ENCODE results near the gene ELAVL1.

The ELAVL1 gene

DNA sequence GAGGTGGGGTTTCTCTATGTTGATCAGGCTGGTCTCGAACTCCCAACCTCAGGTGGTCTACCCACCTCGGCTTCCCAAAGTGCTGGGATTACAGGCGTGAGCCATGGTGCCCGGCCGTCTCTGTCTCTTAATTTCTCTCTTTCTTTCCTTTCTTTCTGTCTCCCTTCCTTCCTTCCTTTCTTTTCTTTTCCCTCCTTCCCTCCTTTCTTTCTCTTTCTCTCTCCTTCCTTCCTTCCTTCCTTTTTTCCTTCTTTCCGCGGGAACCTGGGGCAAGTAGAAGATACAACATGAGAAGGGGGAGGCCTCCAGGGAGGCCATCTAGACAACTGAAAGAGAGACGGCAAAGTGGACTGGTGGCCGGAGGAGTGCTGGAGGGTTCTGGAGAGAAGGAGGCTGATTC, 15.2 kb upstream of the ELAVL1 start:
- no peak for DNase-seq

GRCh38 chr19:8017808-8018207, 12.4 kb upstream of the ELAVL1 start:
- peak; percentile 45 for DNase-seq

DNA sequence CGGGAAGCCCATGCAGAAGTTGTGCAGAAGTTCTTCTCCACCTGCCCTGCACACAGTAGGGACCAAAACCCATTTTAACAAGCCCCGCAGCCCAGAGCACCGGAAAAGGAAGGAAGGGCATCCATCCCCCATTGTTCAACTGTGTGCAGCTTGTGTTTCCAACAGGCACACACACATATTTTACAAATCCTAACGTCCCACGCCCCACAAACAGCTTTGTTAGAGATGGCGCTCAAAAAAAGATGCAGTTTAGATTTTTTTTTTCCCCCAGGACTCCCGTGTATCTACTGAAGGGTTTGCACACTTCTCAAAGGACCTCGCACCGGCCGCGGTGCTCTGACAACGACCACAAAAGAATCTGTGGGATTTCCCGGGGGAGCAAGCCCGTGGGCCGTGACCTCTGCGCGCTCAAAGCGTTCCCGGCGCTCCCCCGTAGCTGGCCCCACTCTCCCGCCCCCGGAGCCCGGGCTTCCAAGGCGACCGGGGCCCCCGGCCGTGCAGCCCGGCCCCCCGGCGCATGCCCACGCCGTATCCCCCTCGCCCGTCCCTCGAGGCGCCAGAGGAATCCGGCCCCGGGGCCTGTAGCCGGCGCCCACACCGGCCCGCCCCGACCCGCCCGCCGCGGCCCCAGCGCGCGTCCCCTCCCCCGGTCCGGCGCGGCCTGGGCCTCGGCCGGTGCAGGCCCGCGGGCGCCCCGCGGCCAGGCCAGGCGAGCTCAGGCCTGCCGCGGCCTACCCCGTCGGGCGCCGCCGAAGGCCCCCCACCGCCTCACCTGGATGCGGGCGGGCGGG, 523 bp downstream of the ELAVL1 start:
- peak; percentile 8 for DNase-seq

- no peak for DNase-seq
Measured at GRCh38 chr19:8004001-8004400, 1.4 kb downstream of the ELAVL1 start.

GRCh38 chr19:8001995-8002849, 3.2 kb downstream of the ELAVL1 start:
- peak; percentile 78 for DNase-seq

- DNase-seq: no peak
Measured at GRCh38 chr19:8001651-8001994, 3.8 kb downstream of the ELAVL1 start.

GRCh38 chr19:8000298-8001038, 5.0 kb downstream of the ELAVL1 start:
- DNase-seq: no peak

- no peak for DNase-seq
Measured at GRCh38 chr19:7999376-7999775, 6.1 kb downstream of the ELAVL1 start.

GRCh38 chr19:7997809-7998480, 7.5 kb downstream of the ELAVL1 start:
- DNase-seq: no peak

GRCh38 chr19:7996883-7997282, 8.6 kb downstream of the ELAVL1 start:
- DNase-seq: no peak

GRCh38 chr19:7995810-7996158, 9.7 kb downstream of the ELAVL1 start:
- DNase-seq: no peak

GRCh38 chr19:7994928-7995809, 10.3 kb downstream of the ELAVL1 start:
- no peak for DNase-seq

- no peak for DNase-seq
Measured at GRCh38 chr19:7994114-7994513, 11.3 kb downstream of the ELAVL1 start.

DNA sequence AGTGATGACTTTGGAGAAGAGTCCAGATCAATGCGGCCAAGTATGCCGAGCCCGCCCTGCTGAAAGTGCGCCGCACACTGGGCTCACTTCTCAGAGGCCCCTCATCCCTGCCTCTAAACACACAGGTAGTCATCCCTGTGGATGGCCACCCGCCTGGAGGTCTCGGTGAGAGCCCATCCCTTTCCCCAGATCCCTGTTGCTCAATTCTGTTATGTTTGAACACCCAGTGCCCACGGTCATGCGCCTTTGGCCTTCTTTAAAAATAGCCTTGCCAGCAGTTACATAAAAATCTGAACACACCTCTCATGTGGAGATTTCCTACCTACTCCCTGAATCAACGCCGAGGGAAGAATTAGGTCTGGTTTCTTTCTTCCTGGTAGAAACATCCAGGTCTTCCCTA, 11.9 kb downstream of the ELAVL1 start:
- DNase-seq: no peak

DNA sequence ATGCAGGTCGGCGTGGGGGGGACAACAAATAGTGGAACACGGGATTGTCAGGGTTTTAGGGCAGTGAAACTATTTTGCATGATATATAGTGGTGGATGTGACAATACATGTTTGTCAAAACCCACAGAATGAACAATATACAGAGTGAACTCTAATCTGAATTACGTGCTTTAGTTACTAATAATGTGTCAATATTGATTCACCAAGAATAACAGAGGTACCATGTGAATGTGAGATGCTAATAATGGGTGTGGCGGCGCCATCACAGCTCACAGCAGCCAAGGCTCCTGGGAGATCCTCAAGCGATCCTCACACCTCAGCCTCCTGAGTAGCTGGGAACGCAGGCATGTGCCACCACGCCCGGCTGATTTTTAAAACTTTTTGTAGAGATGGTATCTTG, 12.9 kb downstream of the ELAVL1 start:
- DNase-seq: no peak

DNA sequence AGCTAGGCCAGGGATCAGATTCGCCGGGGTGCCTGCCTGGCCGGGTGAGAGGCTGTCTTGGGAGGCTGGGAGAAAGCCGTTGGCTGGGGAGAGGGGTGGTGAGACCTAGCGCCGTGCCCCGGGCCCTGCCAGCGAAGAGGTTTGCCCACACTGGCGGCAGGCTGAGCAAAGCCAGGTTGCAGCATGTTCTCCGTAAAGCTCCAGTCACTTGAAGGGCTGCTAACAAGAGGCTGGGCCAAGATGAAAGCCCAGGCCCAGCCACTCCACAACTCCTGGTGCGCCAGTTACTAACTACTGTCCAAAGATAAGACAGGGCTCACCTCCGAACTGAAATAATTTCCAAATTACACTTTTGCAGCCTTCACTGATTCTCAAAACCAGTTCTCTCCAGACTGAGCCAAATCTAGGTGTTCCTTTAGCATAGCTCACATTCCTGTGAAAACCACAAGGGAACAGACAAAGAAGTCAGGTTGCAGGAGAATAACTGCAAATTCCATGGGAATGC, 16.3 kb downstream of the ELAVL1 start:
- no peak for DNase-seq

- no peak for DNase-seq
Measured at GRCh38 chr19:7988307-7988706, 17.1 kb downstream of the ELAVL1 start.

DNA sequence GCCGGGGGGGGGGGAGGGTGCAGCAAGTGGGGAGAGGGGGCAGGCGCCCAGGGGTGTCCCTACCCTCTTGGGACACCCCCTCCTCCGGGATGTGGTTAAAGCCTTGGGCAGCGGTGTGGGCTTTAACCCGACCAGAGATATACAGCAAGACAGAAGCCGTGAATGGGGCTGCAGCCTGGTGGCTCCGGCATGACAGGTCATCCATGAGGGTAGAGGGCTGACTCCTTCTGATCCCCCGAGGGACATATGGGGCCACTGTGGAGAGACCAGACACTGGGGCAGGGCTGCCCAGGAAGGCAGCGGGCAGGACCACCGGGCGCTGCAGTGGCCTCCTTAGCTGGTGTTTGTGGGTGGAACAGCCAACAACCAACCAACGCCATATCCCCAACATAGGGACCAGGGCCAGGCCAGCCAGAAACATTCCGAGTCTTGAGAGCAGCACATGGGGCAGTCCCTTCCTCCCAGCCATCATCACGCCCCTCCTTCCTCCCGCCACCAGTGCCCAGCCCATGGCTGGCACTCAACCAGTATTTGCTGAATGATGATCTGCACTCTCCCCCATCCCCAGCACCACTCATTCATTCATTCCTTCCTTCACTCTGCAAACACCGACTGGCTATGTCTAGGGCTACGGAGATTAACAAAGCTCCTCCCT, 18.2 kb downstream of the ELAVL1 start:
- no peak for DNase-seq

- DNase-seq: no peak
Measured at GRCh38 chr19:7986321-7987113, 18.9 kb downstream of the ELAVL1 start.

DNA sequence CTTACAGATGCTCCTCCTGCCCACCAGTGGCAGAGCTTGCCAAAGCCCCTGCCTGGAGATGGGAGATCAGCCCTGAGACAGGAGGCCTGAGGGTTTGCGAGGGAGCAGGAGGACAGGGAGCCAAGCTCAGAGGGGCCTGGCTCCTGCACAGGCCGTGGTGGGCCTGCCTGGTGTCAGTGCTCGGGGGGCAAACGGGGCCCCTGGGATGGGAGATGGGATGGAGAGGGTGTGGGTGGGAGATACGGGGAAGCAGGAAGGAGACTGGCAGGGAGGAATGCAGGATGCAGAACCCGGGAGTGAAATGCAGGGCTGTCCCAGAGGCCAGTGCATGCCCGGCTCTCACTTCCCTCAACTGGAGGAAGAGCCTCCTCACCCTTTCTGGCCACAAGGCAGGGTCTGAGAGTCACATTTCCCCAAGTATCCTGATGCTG, 19.9 kb downstream of the ELAVL1 start:
- DNase-seq: no peak

Data from CD4-positive, alpha-beta T cell treated with Interleukin-17A for 4 hours (primary cell).